Measurements from ENCODE around the gene INMT.

INMT gene

GRCh38 chr7:30804078-30804661 is 52.2 kb downstream of the INMT start (continued):
- TF ChIP-seq ZNF148 (tag by site-specific recombination; IDR thresholded peaks at IDR 0.05; ENCODE audit: borderline replicate concordance): no peak
- TF ChIP-seq ZSCAN5A (tag by site-specific recombination; IDR thresholded peaks at IDR 0.05): no peak
- TF ChIP-seq SP3 (tag by site-specific recombination; IDR thresholded peaks at IDR 0.05): no peak
- TF ChIP-seq SCRT1 (tag by site-specific recombination; IDR thresholded peaks at IDR 0.05; ENCODE audit: borderline replicate concordance): no peak
- TF ChIP-seq ZNF692 (tag by site-specific recombination; IDR thresholded peaks at IDR 0.05): no peak
- no peak for TF ChIP-seq ZNF184 (tag by site-specific recombination; IDR thresholded peaks at IDR 0.05)
- TF ChIP-seq ZNF660 (tag by site-specific recombination; IDR thresholded peaks at IDR 0.05): no peak
- TF ChIP-seq ZNF366 (tag by site-specific recombination; conservative IDR thresholded peaks at IDR 0.05): no peak

GRCh38 chr7:30805081-30805691 is 53.3 kb downstream of the INMT start:
- no peaks in the 10 kb centered on the region for H3K4me1 ChIP-seq (ENCODE audit: control insufficient read depth, insufficient read depth, low read length)
- ChIA-PET CTCF (interaction anchor here (0.6 kb wide), 1 partner anchor 316 kb away, joined by 3 read pairs; no protein-coding TSS in a partner anchor), POLR2A (no interaction called here)
- H3K36me3 ChIP-seq (ENCODE audit: control insufficient read depth in 2 of 2, insufficient read depth in 1 of 2, low read length in 2 of 2): no peaks in the 10 kb centered on the region
- H3K4me3 ChIP-seq (ENCODE audit: low read depth, low read length): no peak overlapping the region
- TF ChIP-seq FEZF1 (tag by site-specific recombination; IDR thresholded peaks at IDR 0.05) (no peak), ZNF791 (tag by site-specific recombination; IDR thresholded peaks at IDR 0.05) (no peak), ZFHX2 (tag by site-specific recombination; conservative IDR thresholded peaks at IDR 0.05) (no peak), ZNF157 (tag by site-specific recombination; IDR thresholded peaks at IDR 0.05) (no peak), ZNF266 (tag by site-specific recombination; IDR thresholded peaks at IDR 0.05; ENCODE audit: low read depth) (no peak), BCL11A (tag by site-specific recombination; IDR thresholded peaks at IDR 0.05; ENCODE audit: low read depth) (no peak), TCF7L2 (IDR thresholded peaks at IDR 0.05; ENCODE audit: borderline replicate concordance, low read depth, low read length) (no peak), ZXDB (tag by site-specific recombination; IDR thresholded peaks at IDR 0.05) (no peak), ZNF623 (tag by site-specific recombination; IDR thresholded peaks at IDR 0.05) (no peak), ZNF398 (tag by site-specific recombination; IDR thresholded peaks at IDR 0.05) (no peak), ZNF121 (tag by site-specific recombination; IDR thresholded peaks at IDR 0.05) (no peak), ZNF544 (tag by site-specific recombination; IDR thresholded peaks at IDR 0.05) (no peak), GLI2 (tag by site-specific recombination; IDR thresholded peaks at IDR 0.05; ENCODE audit: borderline replicate concordance, low read depth) (no peak), ZNF169 (tag by site-specific recombination; IDR thresholded peaks at IDR 0.05) (no peak), PRDM10 (tag by site-specific recombination; IDR thresholded peaks at IDR 0.05) (no peak), EGR2 (tag by site-specific recombination; IDR thresholded peaks at IDR 0.05; ENCODE audit: low read depth) (no peak), SP2 (tag by site-specific recombination; IDR thresholded peaks at IDR 0.05) (no peak), ZNF747 (tag by site-specific recombination; IDR thresholded peaks at IDR 0.05) (no peak)
- no peaks in the 10 kb centered on the region for H3K9me3 ChIP-seq (ENCODE audit: control insufficient read depth, insufficient read depth, low read depth, low read length)
- no peak overlapping the region for H3K27ac ChIP-seq (ENCODE audit: extremely low read depth, low read depth, low read length)

Measured in HEK293 (cell line).